HepG2 (cell line): ENCODE measurements around the gene NKD2. TPM values are rescaled to one million over a fixed set of nuclear protein-coding genes. Genes with fewer than 3 reads are reported as not detected.

Experiments
- ATAC-seq: fragments of 200-7000 bp; cut with Tn5 transposase; 3 replicates; pipeline ENCODE4 v1.9.1; 2020; ENCODE audit warnings: mild to moderate bottlenecking, moderate library complexity
- BruUV-seq: library from RNA; stranded (reverse); fragments of 400-500 nt; replicated peaks from 2 replicates; lab custom pipeline; 2021; lab: Mats Ljungman, UMichigan
- CTCF ChIA-PET: fragments of 300-600 bp; formaldehyde crosslinking; extraction: SDS; loops from one replicate; lab custom pipeline; 2021; ENCODE audit warnings: low total read pairs, inconsistent platforms, low intra/inter-chr PET ratio; lab: Yijun Ruan, JAX
- POLR2A ChIA-PET: fragments of 350-600 bp; sonication (Branson Sonifier 250); formaldehyde crosslinking; loops from one replicate; lab custom pipeline; 2020; ENCODE audit warnings: antibody characterized with exemption, inconsistent platforms; lab: Yijun Ruan, JAX
- DNase-seq: peaks from one replicate; pipeline ENCODE4 v3.0.0-alpha.2; 2015; ENCODE audit warnings: low spot score
- FAIRE-seq: peaks from 3 replicates; lab custom pipeline; 2011; peaks lifted over from hg19 to GRCh38; lab: Jason Lieb, UNC
- H2AFZ ChIP-seq: one replicate; pipeline ENCODE4 v1.6.1; 2011; ENCODE audit warnings: low read length, inconsistent platforms
- H3K27ac ChIP-seq: fragments of 300-600 bp; 3 replicates; pipeline ENCODE4 v1.8.0; 2011; ENCODE audit warnings: mixed run types, mild to moderate bottlenecking, mixed read lengths, low read length, inconsistent platforms; ENCODE audit not compliant: insufficient read depth; ENCODE audit errors: extremely low read length
- H3K27me3 ChIP-seq, 2 experiments: fragments of 200-600 bp in 1 of 2; 2 replicates in 1 of 2; 3 replicates in 1 of 2; pipeline versions ENCODE4 v1.6.0 to v1.8.0; 2011; ENCODE audit warnings: low read length in 2 of 2, mild to moderate bottlenecking in 2 of 2, moderate library complexity in 2 of 2, inconsistent platforms in 1 of 2; ENCODE audit not compliant: insufficient read depth in 2 of 2, control insufficient read depth in 1 of 2
- H3K36me3 ChIP-seq, 2 experiments: fragments of 200-600 bp in 1 of 2; replicated peaks in 1 of 2; 2 replicates in 1 of 2; 3 replicates in 1 of 2; pipeline versions ENCODE4 v1.5.1 to v1.8.0; 2011; ENCODE audit warnings: low read length in 2 of 2, inconsistent platforms in 1 of 2; ENCODE audit not compliant: insufficient read depth in 2 of 2, control insufficient read depth in 1 of 2
- H3K4me1 ChIP-seq: 2 replicates; pipeline ENCODE4 v1.5.1; 2012; ENCODE audit warnings: low read length, inconsistent platforms; ENCODE audit not compliant: insufficient read depth
- H3K4me2 ChIP-seq: 2 replicates; pipeline ENCODE4 v1.6.0; 2011; ENCODE audit warnings: low read depth, low read length, inconsistent platforms
- H3K4me3 ChIP-seq, 3 experiments: fragments of 200-600 bp in 1 of 3; sonication (generic), shearing (Covaris generic) in 1 of 3; replicated peaks in 1 of 3; 2 replicates each; pipeline ENCODE4 v1.5.1; 2011 to 2016; ENCODE audit warnings: low read length in 3 of 3, inconsistent platforms in 2 of 3, low read depth in 2 of 3, mild to moderate bottlenecking in 2 of 3, control low read depth in 1 of 3, mixed read lengths in 1 of 3; ENCODE audit not compliant: insufficient read depth in 1 of 3
- H3K79me2 ChIP-seq: one replicate; pipeline ENCODE4 v1.6.1; 2011; ENCODE audit warnings: low read length, inconsistent platforms; ENCODE audit not compliant: insufficient read depth
- H3K9ac ChIP-seq: 2 replicates; pipeline ENCODE4 v1.6.0; 2011; ENCODE audit warnings: mild to moderate bottlenecking, low read depth, low read length, inconsistent platforms; ENCODE audit not compliant: insufficient read depth
- H3K9me3 ChIP-seq: 2 replicates; pipeline ENCODE4 v1.5.1; 2012; ENCODE audit warnings: mild to moderate bottlenecking, low read length
- H4K20me1 ChIP-seq: 2 replicates; pipeline ENCODE4 v1.6.0; 2011; ENCODE audit warnings: inconsistent platforms, mild to moderate bottlenecking, low read length, moderate library complexity; ENCODE audit not compliant: insufficient read depth
- KLF11 ChIP-seq: IDR thresholded peaks from 2 replicates; pipeline ENCODE4 v1.6.1; 2016; ENCODE audit warnings: missing compliant biosample characterization
- PLRG1 ChIP-seq: fragments of 450-650 bp; conservative IDR thresholded peaks from 2 replicates; pipeline ENCODE4 v1.6.1; 2016
- ZBTB38 ChIP-seq: sonication (generic); formaldehyde crosslinking; IDR thresholded peaks from 2 replicates; pipeline ENCODE4 v1.5.1; 2020; ENCODE audit warnings: mild to moderate bottlenecking, missing genetic modification reagents
- ZBTB43 ChIP-seq: sonication (generic); formaldehyde crosslinking; conservative IDR thresholded peaks from 2 replicates; pipeline ENCODE4 v1.4.0; 2020; ENCODE audit warnings: missing genetic modification reagents
- ZNF292 ChIP-seq: sonication (generic); formaldehyde crosslinking; IDR thresholded peaks from 2 replicates; pipeline ENCODE4 v1.8.1; 2022; ENCODE audit warnings: mild to moderate bottlenecking, low read depth, missing genetic modification reagents, borderline replicate concordance
- ZNF678 ChIP-seq: sonication (generic); formaldehyde crosslinking; IDR thresholded peaks from 2 replicates; pipeline ENCODE4 v1.4.0; 2020; ENCODE audit warnings: mild to moderate bottlenecking, missing genetic modification reagents
- WGBS: methylation state at CpG from one replicate; pipeline ENCODE4 v1.1.6; 2017; ENCODE audit warnings: low lambda C conversion rate; 5-methylcytosine and 5-hydroxymethylcytosine counted together
- in situ Hi-C: cut with HindIII; loops from 2 replicates; pipeline ENCODE4 v1.10.0; 2017; ENCODE audit warnings: low pct_unique_long_range_greater_than_20kb; ENCODE audit not compliant: extremely low pct_ligation_motif_present
- intact Hi-C: fragments of 100-400 bp; cut with micrococcal nuclease; formaldehyde crosslinking; loops from one replicate; pipeline ENCODE4 v1.10.0; 2022; ENCODE audit not compliant: unreplicated experiment
- polyA plus RNA-seq, 8 experiments: library from polyadenylated mRNA; depleted of rRNA in 3 of 8; stranded (reverse) in 7 of 8; unstranded in 1 of 8; fragments of >200 nt; fragmentation: Illumina TruSeq in 4 of 8; extraction: Trizol in 4 of 8; gene quantifications; 2 replicates each; pipeline versions ENCODE4 v1.2.1 to v1.2.3, GENCODE V29; 2011 to 2016; ENCODE audit warnings: low read depth in 4 of 8, missing spikeins in 1 of 8, mixed read lengths in 1 of 8; ENCODE audit not compliant: insufficient read depth in 1 of 8
- total RNA-seq, 5 experiments: library from RNA; depleted of rRNA; stranded (reverse); fragments of >200 nt; fragmentation: Illumina TruSeq; extraction: Trizol; gene quantifications; 2 replicates each; pipeline ENCODE4 v1.2.3, GENCODE V29; 2016; ENCODE audit warnings: low read depth in 1 of 5
- TF ChIP-seq, protein P1 (sequence below): sonication (generic); formaldehyde crosslinking; IDR thresholded peaks from 2 replicates; pipeline ENCODE4 v1.5.1; 2020; ENCODE audit warnings: mild to moderate bottlenecking, missing genetic modification reagents, moderate library complexity

Gene NKD2
- total and polyA plus RNA-seq, 2 of the 13 experiments (the other 11 are each of a cell fraction or from before 2014, with no cell fraction given): 0.53 to 0.82 TPM

GRCh38 chr5:1006656-1007071 lies 1.9 kb upstream of the NKD2 start:
- DNase-seq: no peak
- no peaks in the 10 kb centered on the region for H3K36me3 ChIP-seq
- no peaks in the 10 kb centered on the region for H3K9me3 ChIP-seq
- no peak overlapping the region for H3K4me3 ChIP-seq
- no peak for ATAC-seq
- ChIA-PET CTCF (no interaction called here), POLR2A (no interaction called here)
- in situ Hi-C loops (no loop called here), intact Hi-C loops (no loop called here)
- 15% methylated on average over 3 of the region's 5 CpGs for WGBS
- H2AFZ ChIP-seq: no peak overlapping the region
- H3K4me2 ChIP-seq: no peak overlapping the region; the same call in 1 of the 2 replicates
- TF ChIP-seq PLRG1 (no peak), ZNF292 (no peak), ZNF678 (CRISPR knock-in tag) (no peak), ZBTB43 (CRISPR knock-in tag) (no peak)
- no peak for FAIRE-seq
- peaks cover 58% of the 10 kb centered on the region for H3K4me1 ChIP-seq
- H3K27me3 ChIP-seq: peaks cover 7 to 66% of the 10 kb centered on the region in 2 experiments
- H3K79me2 ChIP-seq: no peaks in the 10 kb centered on the region
- no peak overlapping the region for H3K27ac ChIP-seq
- no TSS peak for BruUV-seq
- H3K9ac ChIP-seq: no peak overlapping the region
- H4K20me1 ChIP-seq: 0 out of 2 replicates have a peak, but pooled peaks cover 3% of the 10 kb centered on the region

GRCh38 chr5:1007221-1007680 lies 1.4 kb upstream of the NKD2 start:
- Histone ChIP-seq H3K4me2 (no peak overlapping the region; the same call in 1 of the 2 replicates), H3K4me3 (no peak overlapping the region), H3K36me3 (no peaks in the 10 kb centered on the region), H3K9ac (no peak overlapping the region), H3K27ac (no peak overlapping the region), H3K4me1 (peaks cover 58% of the 10 kb centered on the region), H4K20me1 (0 out of 2 replicates have a peak, but pooled peaks cover 3% of the 10 kb centered on the region), H2AFZ (no peak overlapping the region), H3K9me3 (no peaks in the 10 kb centered on the region), H3K79me2 (no peaks in the 10 kb centered on the region), H3K27me3 (peaks cover 7 to 60% of the 10 kb centered on the region in 2 experiments)
- 27% methylated on average over 12 of the region's 17 CpGs for WGBS
- FAIRE-seq (no peak), DNase-seq (no peak), ATAC-seq (peak; percentile 11)
- TF ChIP-seq ZBTB38 (CRISPR knock-in tag) (no peak), KLF11 (no peak)
- TF ChIP-seq, protein P1, sequence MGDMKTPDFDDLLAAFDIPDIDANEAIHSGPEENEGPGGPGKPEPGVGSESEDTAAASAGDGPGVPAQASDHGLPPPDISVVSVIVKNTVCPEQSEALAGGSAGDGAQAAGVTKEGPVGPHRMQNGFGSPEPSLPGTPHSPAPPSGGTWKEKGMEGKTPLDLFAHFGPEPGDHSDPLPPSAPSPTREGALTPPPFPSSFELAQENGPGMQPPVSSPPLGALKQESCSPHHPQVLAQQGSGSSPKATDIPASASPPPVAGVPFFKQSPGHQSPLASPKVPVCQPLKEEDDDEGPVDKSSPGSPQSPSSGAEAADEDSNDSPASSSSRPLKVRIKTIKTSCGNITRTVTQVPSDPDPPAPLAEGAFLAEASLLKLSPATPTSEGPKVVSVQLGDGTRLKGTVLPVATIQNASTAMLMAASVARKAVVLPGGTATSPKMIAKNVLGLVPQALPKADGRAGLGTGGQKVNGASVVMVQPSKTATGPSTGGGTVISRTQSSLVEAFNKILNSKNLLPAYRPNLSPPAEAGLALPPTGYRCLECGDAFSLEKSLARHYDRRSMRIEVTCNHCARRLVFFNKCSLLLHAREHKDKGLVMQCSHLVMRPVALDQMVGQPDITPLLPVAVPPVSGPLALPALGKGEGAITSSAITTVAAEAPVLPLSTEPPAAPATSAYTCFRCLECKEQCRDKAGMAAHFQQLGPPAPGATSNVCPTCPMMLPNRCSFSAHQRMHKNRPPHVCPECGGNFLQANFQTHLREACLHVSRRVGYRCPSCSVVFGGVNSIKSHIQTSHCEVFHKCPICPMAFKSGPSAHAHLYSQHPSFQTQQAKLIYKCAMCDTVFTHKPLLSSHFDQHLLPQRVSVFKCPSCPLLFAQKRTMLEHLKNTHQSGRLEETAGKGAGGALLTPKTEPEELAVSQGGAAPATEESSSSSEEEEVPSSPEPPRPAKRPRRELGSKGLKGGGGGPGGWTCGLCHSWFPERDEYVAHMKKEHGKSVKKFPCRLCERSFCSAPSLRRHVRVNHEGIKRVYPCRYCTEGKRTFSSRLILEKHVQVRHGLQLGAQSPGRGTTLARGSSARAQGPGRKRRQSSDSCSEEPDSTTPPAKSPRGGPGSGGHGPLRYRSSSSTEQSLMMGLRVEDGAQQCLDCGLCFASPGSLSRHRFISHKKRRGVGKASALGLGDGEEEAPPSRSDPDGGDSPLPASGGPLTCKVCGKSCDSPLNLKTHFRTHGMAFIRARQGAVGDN (CRISPR knock-in tag): 0 out of 2 replicates have a peak, but pooled peaks have one; percentile 15
- ChIA-PET POLR2A (interaction anchor here (1.2 kb wide), 1 partner anchor 154 kb away, joined by 3 read pairs; no protein-coding TSS in a partner anchor), CTCF (no interaction called here)
- intact Hi-C loops: no loop called here
- in situ Hi-C loops: no loop called here
- BruUV-seq: no TSS peak
